GM18507 (cell line): ENCODE data around the gene TMEM154.
A peak's percentile ranks its signal among the peaks of the same experiment; 100 is the strongest.

Source experiments
- DNase-seq: peaks from one replicate; pipeline ENCODE4 v3.0.0; 2011; ENCODE audit warnings: low read depth; ENCODE audit not compliant: insufficient read length; ENCODE audit errors: extremely low spot score
- FAIRE-seq: peaks from 2 replicates; lab custom pipeline; 2011; peaks lifted over from hg19 to GRCh38; lab: Jason Lieb, UNC

The TMEM154 gene

GRCh38 chr4:152679414-152680281 is at the start of gene TMEM154:
Gene TMEM154 (minus strand): TSS chr4:152679997. CDS start chr4:152679933, 64 bp downstream.
- FAIRE-seq, result peak; percentile 95
- peak; percentile 51 for DNase-seq

GRCh38 chr4:152729466-152729865 is 49.7 kb upstream of the TMEM154 start:
- FAIRE-seq (no peak), DNase-seq (no peak)

GRCh38 chr4:152728343-152728742 is 48.5 kb upstream of the TMEM154 start:
- FAIRE-seq (peak; percentile 24), DNase-seq (no peak)

- FAIRE-seq (no peak), DNase-seq (no peak)
These were observed 48.0 kb upstream of the TMEM154 start for GRCh38 chr4:152727784-152728183.

- peak; percentile 12 for FAIRE-seq
- DNase-seq, result no peak
These were observed 44.7 kb upstream of the TMEM154 start for GRCh38 chr4:152724494-152724893.

GRCh38 chr4:152723236-152723635 is 43.4 kb upstream of the TMEM154 start:
- no peak for DNase-seq
- no peak for FAIRE-seq

- FAIRE-seq (no peak), DNase-seq (no peak)
These were observed 40.2 kb upstream of the TMEM154 start for GRCh38 chr4:152719801-152720556.

GRCh38 chr4:152719291-152719690 is 39.5 kb upstream of the TMEM154 start:
- DNase-seq (no peak), FAIRE-seq (no peak)

GRCh38 chr4:152715076-152715475 is 35.3 kb upstream of the TMEM154 start:
- FAIRE-seq, result no peak
- DNase-seq, result no peak

GRCh38 chr4:152713951-152714705 is 34.3 kb upstream of the TMEM154 start:
- FAIRE-seq (no peak), DNase-seq (no peak)

- FAIRE-seq, result peak; percentile 18
- DNase-seq, result peak; percentile 7
These were observed 30.1 kb upstream of the TMEM154 start for GRCh38 chr4:152709675-152710438.

- FAIRE-seq (no peak), DNase-seq (no peak)
These were observed 29.0 kb upstream of the TMEM154 start for GRCh38 chr4:152708796-152709195.

GRCh38 chr4:152708361-152708760 is 28.6 kb upstream of the TMEM154 start:
- DNase-seq (no peak), FAIRE-seq (no peak)

GRCh38 chr4:152707632-152708031 is 27.8 kb upstream of the TMEM154 start:
- no peak for FAIRE-seq
- no peak for DNase-seq

GRCh38 chr4:152705903-152706302 is 26.1 kb upstream of the TMEM154 start:
- DNase-seq (no peak), FAIRE-seq (no peak)

- DNase-seq (no peak), FAIRE-seq (no peak)
These were observed 25.0 kb upstream of the TMEM154 start for GRCh38 chr4:152704788-152705187.

GRCh38 chr4:152700151-152700550 is 20.4 kb upstream of the TMEM154 start:
- FAIRE-seq (no peak), DNase-seq (no peak)

- DNase-seq (no peak), FAIRE-seq (no peak)
These were observed 19.5 kb upstream of the TMEM154 start for GRCh38 chr4:152699313-152699712.

GRCh38 chr4:152698089-152698499 is 18.3 kb upstream of the TMEM154 start:
- no peak for FAIRE-seq
- no peak for DNase-seq
